A549 (cell line): ENCODE measurements around the gene PAM.

ENCODE experiments used
- BHLHE40 ChIP-seq: IDR thresholded peaks from 2 replicates; pipeline ENCODE4 v1.6.1; 2012; ENCODE audit warnings: low read depth, low read length, inconsistent platforms
- EP300 ChIP-seq, 2 experiments: fragments of >200 bp; sonication (Bioruptor Twin); formaldehyde crosslinking; IDR thresholded peaks; 2 replicates in 1 of 2; 3 replicates in 1 of 2; pipeline ENCODE4 v1.6.1; 2016 to 2017
- JUNB ChIP-seq: fragments of >200 bp; sonication (Bioruptor Twin); formaldehyde crosslinking; IDR thresholded peaks from 2 replicates; pipeline ENCODE4 v1.6.1; 2016
- KDM1A ChIP-seq: fragments of 200-600 bp; sonication (generic); IDR thresholded peaks from 2 replicates; pipeline ENCODE4 v1.6.1; 2016; ENCODE audit warnings: low read depth, mild to moderate bottlenecking
- MYC ChIP-seq: IDR thresholded peaks from 2 replicates; pipeline ENCODE4 v1.6.1; 2012; ENCODE audit warnings: mild to moderate bottlenecking, inconsistent platforms, low read length, improper control_type of control experiment, borderline replicate concordance
- POLR2A ChIP-seq: IDR thresholded peaks from 2 replicates; pipeline ENCODE4 v1.6.1; 2012; ENCODE audit warnings: mild to moderate bottlenecking, low read length
- RNF2 ChIP-seq: fragments of 200-600 bp; sonication (generic); IDR thresholded peaks from 2 replicates; pipeline ENCODE4 v1.6.1; 2016; ENCODE audit warnings: low read depth, mild to moderate bottlenecking, antibody characterized with exemption, moderate library complexity, borderline replicate concordance
- TF ChIP-seq, protein P1 (sequence below): fragments of >200 bp; sonication (Bioruptor Twin); formaldehyde crosslinking; IDR thresholded peaks from 3 replicates; pipeline ENCODE4 v1.5.1; 2016
- TF ChIP-seq, protein P2 (sequence below): fragments of 450-650 bp; IDR thresholded peaks from 2 replicates; pipeline ENCODE4 v1.6.1; 2014; ENCODE audit warnings: antibody characterized with exemption
- TF ChIP-seq, protein P3 (sequence below): IDR thresholded peaks from 2 replicates; pipeline ENCODE4 v1.6.1; 2012

DNA sequence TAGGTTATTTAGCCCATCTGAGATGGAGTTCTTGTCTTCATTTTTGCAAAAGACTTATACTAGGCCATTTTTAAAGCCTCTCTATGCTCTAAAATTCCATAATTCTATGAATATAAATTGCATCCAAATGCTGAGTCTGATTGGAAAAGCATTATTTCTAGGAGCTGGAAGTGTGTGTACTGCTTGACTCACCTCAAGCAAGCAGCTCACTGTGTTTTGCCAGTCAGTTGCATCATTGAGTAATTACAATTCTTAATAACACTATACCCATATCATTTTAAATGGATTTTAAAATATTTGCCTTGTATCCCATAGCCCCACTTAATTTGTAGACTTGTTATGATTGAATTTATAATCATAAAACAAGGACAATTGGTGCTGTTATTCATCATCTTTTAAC is 161.0 kb downstream of the PAM start:
- no peak for TF ChIP-seq KDM1A
- TF ChIP-seq, protein P1, sequence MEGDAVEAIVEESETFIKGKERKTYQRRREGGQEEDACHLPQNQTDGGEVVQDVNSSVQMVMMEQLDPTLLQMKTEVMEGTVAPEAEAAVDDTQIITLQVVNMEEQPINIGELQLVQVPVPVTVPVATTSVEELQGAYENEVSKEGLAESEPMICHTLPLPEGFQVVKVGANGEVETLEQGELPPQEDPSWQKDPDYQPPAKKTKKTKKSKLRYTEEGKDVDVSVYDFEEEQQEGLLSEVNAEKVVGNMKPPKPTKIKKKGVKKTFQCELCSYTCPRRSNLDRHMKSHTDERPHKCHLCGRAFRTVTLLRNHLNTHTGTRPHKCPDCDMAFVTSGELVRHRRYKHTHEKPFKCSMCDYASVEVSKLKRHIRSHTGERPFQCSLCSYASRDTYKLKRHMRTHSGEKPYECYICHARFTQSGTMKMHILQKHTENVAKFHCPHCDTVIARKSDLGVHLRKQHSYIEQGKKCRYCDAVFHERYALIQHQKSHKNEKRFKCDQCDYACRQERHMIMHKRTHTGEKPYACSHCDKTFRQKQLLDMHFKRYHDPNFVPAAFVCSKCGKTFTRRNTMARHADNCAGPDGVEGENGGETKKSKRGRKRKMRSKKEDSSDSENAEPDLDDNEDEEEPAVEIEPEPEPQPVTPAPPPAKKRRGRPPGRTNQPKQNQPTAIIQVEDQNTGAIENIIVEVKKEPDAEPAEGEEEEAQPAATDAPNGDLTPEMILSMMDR = no peak
- no peak for TF ChIP-seq POLR2A
- TF ChIP-seq RNF2 = no peak
- TF ChIP-seq, protein P2, sequence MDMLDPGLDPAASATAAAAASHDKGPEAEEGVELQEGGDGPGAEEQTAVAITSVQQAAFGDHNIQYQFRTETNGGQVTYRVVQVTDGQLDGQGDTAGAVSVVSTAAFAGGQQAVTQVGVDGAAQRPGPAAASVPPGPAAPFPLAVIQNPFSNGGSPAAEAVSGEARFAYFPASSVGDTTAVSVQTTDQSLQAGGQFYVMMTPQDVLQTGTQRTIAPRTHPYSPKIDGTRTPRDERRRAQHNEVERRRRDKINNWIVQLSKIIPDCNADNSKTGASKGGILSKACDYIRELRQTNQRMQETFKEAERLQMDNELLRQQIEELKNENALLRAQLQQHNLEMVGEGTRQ = no peak
- no peak for TF ChIP-seq EP300 (IDR thresholded peaks at IDR 0.05)
- TF ChIP-seq, protein P3, sequence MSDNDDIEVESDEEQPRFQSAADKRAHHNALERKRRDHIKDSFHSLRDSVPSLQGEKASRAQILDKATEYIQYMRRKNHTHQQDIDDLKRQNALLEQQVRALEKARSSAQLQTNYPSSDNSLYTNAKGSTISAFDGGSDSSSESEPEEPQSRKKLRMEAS = no peak
- no peak for TF ChIP-seq JUNB
- TF ChIP-seq MYC = no peak
- no peak for TF ChIP-seq BHLHE40
